ENCODE measurements around the gene DNASE1.
"Not testable (repeated sequence)": the region's sequence is repeated elsewhere in the genome, so short reads cannot be mapped to it uniquely, and the experiment has no call there.

The DNASE1 gene

GRCh38 chr16:3651461-3652372 lies 2.8 kb upstream of the DNASE1 start:
- peaks cover 12% of the 10 kb centered on the region for H3K4me1 ChIP-seq (ENCODE audit: insufficient read depth, low read length)
- no peaks in the 10 kb centered on the region; the same call in 1 of the 2 replicates for H3K9me3 ChIP-seq (ENCODE audit: control insufficient read depth, insufficient read depth, low read length)
- H3K9ac ChIP-seq (ENCODE audit: low read depth, low read length): no peak overlapping the region
- no peaks in the 10 kb centered on the region; the same call in 1 of the 2 replicates for H3K36me3 ChIP-seq (ENCODE audit: insufficient read depth, low read length)

GRCh38 chr16:3652373-3653195 lies 1.9 kb upstream of the DNASE1 start:
- no peak overlapping the region for H3K9ac ChIP-seq (ENCODE audit: low read depth, low read length)
- H3K9me3 ChIP-seq (ENCODE audit: control insufficient read depth, insufficient read depth, low read length): no peaks in the 10 kb centered on the region; the same call in 1 of the 2 replicates
- peaks cover 4% of the 10 kb centered on the region; the same call in 1 of the 2 replicates for H3K36me3 ChIP-seq (ENCODE audit: insufficient read depth, low read length)
- peaks cover 12% of the 10 kb centered on the region for H3K4me1 ChIP-seq (ENCODE audit: insufficient read depth, low read length)

GRCh38 chr16:3655030-3655395 lies 522 bp downstream of the DNASE1 start:
- H3K9me3 ChIP-seq (ENCODE audit: control insufficient read depth, insufficient read depth, low read length): no peaks in the 10 kb centered on the region; the same call in 1 of the 2 replicates
- no peak overlapping the region for H3K9ac ChIP-seq (ENCODE audit: low read depth, low read length)
- H3K36me3 ChIP-seq (ENCODE audit: insufficient read depth, low read length): peaks cover 15% of the 10 kb centered on the region
- peaks cover 12% of the 10 kb centered on the region for H3K4me1 ChIP-seq (ENCODE audit: insufficient read depth, low read length)

GRCh38 chr16:3655396-3656159 lies 1.1 kb downstream of the DNASE1 start:
- peaks cover 19% of the 10 kb centered on the region for H3K36me3 ChIP-seq (ENCODE audit: insufficient read depth, low read length)
- no peak overlapping the region for H3K9ac ChIP-seq (ENCODE audit: low read depth, low read length)
- no peaks in the 10 kb centered on the region; the same call in 1 of the 2 replicates for H3K9me3 ChIP-seq (ENCODE audit: control insufficient read depth, insufficient read depth, low read length)
- H3K4me1 ChIP-seq (ENCODE audit: insufficient read depth, low read length): peaks cover 12% of the 10 kb centered on the region

- not testable (repeated sequence) for H3K9me3 ChIP-seq (ENCODE audit: control insufficient read depth, insufficient read depth, low read length); H3K9ac ChIP-seq (ENCODE audit: low read depth, low read length)
- peaks cover 12% of the 10 kb centered on the region for H3K4me1 ChIP-seq (ENCODE audit: insufficient read depth, low read length)
- peaks cover 20% of the 10 kb centered on the region for H3K36me3 ChIP-seq (ENCODE audit: insufficient read depth, low read length)
These were observed 1.6 kb downstream of the DNASE1 start for GRCh38 chr16:3656160-3656490.

- Histone ChIP-seq H3K4me1 (ENCODE audit: insufficient read depth, low read length) (peaks cover 12% of the 10 kb centered on the region), H3K9me3 (ENCODE audit: control insufficient read depth, insufficient read depth, low read length) (no peaks in the 10 kb centered on the region; the same call in 1 of the 2 replicates), H3K36me3 (ENCODE audit: insufficient read depth, low read length) (peaks cover 27% of the 10 kb centered on the region), H3K9ac (ENCODE audit: low read depth, low read length) (no peak overlapping the region)
These were observed 2.3 kb downstream of the DNASE1 start for GRCh38 chr16:3656491-3657468.

- no peaks in the 10 kb centered on the region for H3K4me1 ChIP-seq (ENCODE audit: insufficient read depth, low read length)
- H3K9me3 ChIP-seq (ENCODE audit: control insufficient read depth, insufficient read depth, low read length): no peaks in the 10 kb centered on the region
- peaks cover 29% of the 10 kb centered on the region for H3K36me3 ChIP-seq (ENCODE audit: insufficient read depth, low read length)
- H3K9ac ChIP-seq (ENCODE audit: low read depth, low read length): no peak overlapping the region
These were observed 4.8 kb downstream of the DNASE1 start for GRCh38 chr16:3659251-3659650.

GRCh38 chr16:3661311-3661710 lies 6.8 kb downstream of the DNASE1 start:
- Histone ChIP-seq H3K4me1 (ENCODE audit: insufficient read depth, low read length) (no peaks in the 10 kb centered on the region), H3K9me3 (ENCODE audit: control insufficient read depth, insufficient read depth, low read length) (no peaks in the 10 kb centered on the region), H3K9ac (ENCODE audit: low read depth, low read length) (no peak overlapping the region), H3K36me3 (ENCODE audit: insufficient read depth, low read length) (peaks cover 38% of the 10 kb centered on the region)

- Histone ChIP-seq H3K4me1 (ENCODE audit: insufficient read depth, low read length) (no peaks in the 10 kb centered on the region), H3K36me3 (ENCODE audit: insufficient read depth, low read length) (peaks cover 38% of the 10 kb centered on the region), H3K9me3 (ENCODE audit: control insufficient read depth, insufficient read depth, low read length) (no peaks in the 10 kb centered on the region), H3K9ac (ENCODE audit: low read depth, low read length) (no peak overlapping the region)
These were observed 7.4 kb downstream of the DNASE1 start for GRCh38 chr16:3661922-3662321.

- H3K9ac ChIP-seq (ENCODE audit: low read depth, low read length): no peak overlapping the region
- H3K9me3 ChIP-seq (ENCODE audit: control insufficient read depth, insufficient read depth, low read length): no peaks in the 10 kb centered on the region
- H3K4me1 ChIP-seq (ENCODE audit: insufficient read depth, low read length): no peaks in the 10 kb centered on the region
- H3K36me3 ChIP-seq (ENCODE audit: insufficient read depth, low read length): peaks cover 34% of the 10 kb centered on the region
These were observed 8.1 kb downstream of the DNASE1 start for GRCh38 chr16:3662601-3663000.

GRCh38 chr16:3664187-3664896 lies 9.9 kb downstream of the DNASE1 start:
- Histone ChIP-seq H3K4me1 (ENCODE audit: insufficient read depth, low read length) (no peaks in the 10 kb centered on the region), H3K9me3 (ENCODE audit: control insufficient read depth, insufficient read depth, low read length) (no peaks in the 10 kb centered on the region), H3K9ac (ENCODE audit: low read depth, low read length) (no peak overlapping the region), H3K36me3 (ENCODE audit: insufficient read depth, low read length) (peaks cover 35% of the 10 kb centered on the region)

GRCh38 chr16:3665508-3665907 lies 11.0 kb downstream of the DNASE1 start:
- no peaks in the 10 kb centered on the region for H3K9me3 ChIP-seq (ENCODE audit: control insufficient read depth, insufficient read depth, low read length)
- H3K9ac ChIP-seq (ENCODE audit: low read depth, low read length): no peak overlapping the region
- H3K36me3 ChIP-seq (ENCODE audit: insufficient read depth, low read length): peaks cover 28% of the 10 kb centered on the region
- H3K4me1 ChIP-seq (ENCODE audit: insufficient read depth, low read length): no peaks in the 10 kb centered on the region

GRCh38 chr16:3668626-3669025 lies 14.1 kb downstream of the DNASE1 start:
- H3K36me3 ChIP-seq (ENCODE audit: insufficient read depth, low read length): peaks cover 22% of the 10 kb centered on the region

More at GRCh38 chr16:3668626-3669025, 14.1 kb downstream of the DNASE1 start:
- H3K9ac ChIP-seq (ENCODE audit: low read depth, low read length): no peak overlapping the region
- no peaks in the 10 kb centered on the region for H3K4me1 ChIP-seq (ENCODE audit: insufficient read depth, low read length)
- no peaks in the 10 kb centered on the region for H3K9me3 ChIP-seq (ENCODE audit: control insufficient read depth, insufficient read depth, low read length)

All from ES-I3 (cell line).